ENCODE data around the gene ADGRG7. TPM values are rescaled to one million over a fixed set of nuclear protein-coding genes. Genes with fewer than 3 reads are reported as not detected.

ADGRG7 gene
- total and polyA plus RNA-seq, 2 experiments from 2014 or later, result 43.2 to 49.4 TPM

DNA sequence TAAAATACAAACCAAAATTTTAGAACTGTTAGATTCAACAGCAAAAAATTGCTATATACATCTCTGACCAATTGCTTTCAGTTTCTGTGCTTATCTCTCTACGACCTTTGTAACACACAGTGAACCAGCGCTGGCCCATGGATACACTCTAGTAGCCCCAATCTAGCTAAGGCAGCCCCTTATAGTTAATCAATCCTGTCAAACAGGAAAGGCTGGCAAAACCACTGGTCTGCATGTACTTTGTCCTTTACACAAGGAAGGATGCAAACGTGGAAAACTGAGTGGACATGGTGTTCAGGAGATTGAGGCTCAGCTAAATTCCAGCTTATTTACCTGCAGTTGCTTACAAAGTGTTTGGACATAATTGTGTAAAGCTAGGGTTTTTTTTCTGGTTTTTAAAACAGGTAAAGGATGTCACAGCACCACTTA lies 25.9 kb downstream of the ADGRG7 start:
- Histone ChIP-seq H3K27ac (peak overlapping the region; percentile 78), H3K4me1 (ENCODE audit: low read depth) (peaks cover 19% of the 10 kb centered on the region), H3K36me3 (peaks cover 56% of the 10 kb centered on the region), H3K4me3 (no peak overlapping the region), H3K9me3 (ENCODE audit: low read depth) (no peaks in the 10 kb centered on the region), H3K27me3 (no peaks in the 10 kb centered on the region)
- TF ChIP-seq, protein P1, sequence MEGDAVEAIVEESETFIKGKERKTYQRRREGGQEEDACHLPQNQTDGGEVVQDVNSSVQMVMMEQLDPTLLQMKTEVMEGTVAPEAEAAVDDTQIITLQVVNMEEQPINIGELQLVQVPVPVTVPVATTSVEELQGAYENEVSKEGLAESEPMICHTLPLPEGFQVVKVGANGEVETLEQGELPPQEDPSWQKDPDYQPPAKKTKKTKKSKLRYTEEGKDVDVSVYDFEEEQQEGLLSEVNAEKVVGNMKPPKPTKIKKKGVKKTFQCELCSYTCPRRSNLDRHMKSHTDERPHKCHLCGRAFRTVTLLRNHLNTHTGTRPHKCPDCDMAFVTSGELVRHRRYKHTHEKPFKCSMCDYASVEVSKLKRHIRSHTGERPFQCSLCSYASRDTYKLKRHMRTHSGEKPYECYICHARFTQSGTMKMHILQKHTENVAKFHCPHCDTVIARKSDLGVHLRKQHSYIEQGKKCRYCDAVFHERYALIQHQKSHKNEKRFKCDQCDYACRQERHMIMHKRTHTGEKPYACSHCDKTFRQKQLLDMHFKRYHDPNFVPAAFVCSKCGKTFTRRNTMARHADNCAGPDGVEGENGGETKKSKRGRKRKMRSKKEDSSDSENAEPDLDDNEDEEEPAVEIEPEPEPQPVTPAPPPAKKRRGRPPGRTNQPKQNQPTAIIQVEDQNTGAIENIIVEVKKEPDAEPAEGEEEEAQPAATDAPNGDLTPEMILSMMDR (IDR thresholded peaks at IDR 0.05; ENCODE audit: low read depth, low read length), result no peak
- DNase-seq (ENCODE audit: low read depth in 1 of 2, low spot score in 1 of 2), result peak in 1 of 2 donors; percentile 18

DNA sequence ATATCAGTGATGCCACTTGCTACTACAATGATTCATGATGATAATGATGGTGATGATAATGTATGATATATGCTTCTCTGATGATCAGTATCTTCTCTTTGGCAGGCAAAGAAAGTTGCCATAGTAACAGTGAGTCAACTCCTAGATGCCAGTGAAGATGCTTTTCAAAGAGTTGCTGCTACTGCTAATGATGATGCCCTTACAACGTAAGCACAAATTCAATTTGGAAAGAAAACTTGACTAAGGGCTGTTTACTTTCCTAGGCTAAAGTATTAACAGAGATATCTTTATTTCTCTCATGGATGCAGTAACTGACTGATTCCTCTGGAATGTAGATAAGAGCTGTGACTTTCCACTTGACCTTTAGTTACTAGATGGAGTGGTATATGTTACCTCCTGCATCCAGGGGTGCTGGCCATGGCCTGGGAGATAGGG lies 27.8 kb downstream of the ADGRG7 start:
- DNase-seq (ENCODE audit: low read depth in 1 of 2, low spot score in 1 of 2), result peak; percentile 6 to 56
- TF ChIP-seq, protein P1 (IDR thresholded peaks at IDR 0.05; ENCODE audit: low read depth, low read length), result no peak
- H3K27me3 ChIP-seq, result no peaks in the 10 kb centered on the region
- H3K4me1 ChIP-seq (ENCODE audit: low read depth), result peaks cover 28% of the 10 kb centered on the region
- H3K4me3 ChIP-seq, result no peak overlapping the region
- peak overlapping the region; percentile 78 for H3K27ac ChIP-seq
- H3K36me3 ChIP-seq, result peaks cover 38% of the 10 kb centered on the region
- no peaks in the 10 kb centered on the region for H3K9me3 ChIP-seq (ENCODE audit: low read depth)

GRCh38 chr3:100640633-100641032 lies 31.2 kb downstream of the ADGRG7 start:
- no peak for DNase-seq (ENCODE audit: low read depth in 1 of 2, low spot score in 1 of 2)
- H3K9me3 ChIP-seq (ENCODE audit: low read depth), result no peaks in the 10 kb centered on the region

GRCh38 chr3:100641471-100642032 lies 32.2 kb downstream of the ADGRG7 start:
- Histone ChIP-seq H3K27ac (peak overlapping the region; percentile 59), H3K4me3 (no peak overlapping the region), H3K27me3 (no peaks in the 10 kb centered on the region), H3K36me3 (peaks cover 60% of the 10 kb centered on the region), H3K4me1 (ENCODE audit: low read depth) (peaks cover 31% of the 10 kb centered on the region), H3K9me3 (ENCODE audit: low read depth) (no peaks in the 10 kb centered on the region)
- TF ChIP-seq, protein P1 (IDR thresholded peaks at IDR 0.05; ENCODE audit: low read depth, low read length), result no peak
- DNase-seq (ENCODE audit: low read depth in 1 of 2, low spot score in 1 of 2), result no peak

More at GRCh38 chr3:100640633-100641032, 31.2 kb downstream of the ADGRG7 start:
- H3K4me1 ChIP-seq (ENCODE audit: low read depth), result peaks cover 31% of the 10 kb centered on the region
- peaks cover 51% of the 10 kb centered on the region for H3K36me3 ChIP-seq
- no peaks in the 10 kb centered on the region for H3K27me3 ChIP-seq
- H3K4me3 ChIP-seq, result no peak overlapping the region
- no peak overlapping the region for H3K27ac ChIP-seq
- TF ChIP-seq, protein P1 (IDR thresholded peaks at IDR 0.05; ENCODE audit: low read depth, low read length), result no peak

DNA sequence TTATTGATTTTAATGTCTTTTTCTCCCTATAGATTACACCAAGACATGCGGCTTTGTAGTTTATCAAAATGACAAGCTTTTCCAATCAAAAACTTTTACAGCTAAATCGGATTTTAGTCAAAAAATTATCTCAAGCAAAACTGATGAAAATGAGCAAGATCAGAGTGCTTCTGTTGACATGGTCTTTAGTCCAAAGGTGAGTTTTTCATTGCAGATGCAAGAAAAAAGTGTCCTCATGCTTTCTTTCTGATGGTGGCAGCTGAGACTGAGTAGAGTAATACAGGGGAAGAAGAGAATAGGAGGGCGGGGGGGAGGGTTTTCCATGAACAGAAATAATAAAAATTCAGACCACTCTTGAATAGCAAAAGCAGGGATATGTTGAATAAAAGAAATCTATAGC lies 36.5 kb downstream of the ADGRG7 start:
- Histone ChIP-seq H3K36me3 (peaks cover 74% of the 10 kb centered on the region), H3K27ac (no peak overlapping the region), H3K27me3 (no peaks in the 10 kb centered on the region), H3K4me1 (ENCODE audit: low read depth) (peaks cover 14% of the 10 kb centered on the region), H3K4me3 (no peak overlapping the region), H3K9me3 (ENCODE audit: low read depth) (no peaks in the 10 kb centered on the region)
- TF ChIP-seq, protein P1 (IDR thresholded peaks at IDR 0.05; ENCODE audit: low read depth, low read length), result no peak
- no peak for DNase-seq (ENCODE audit: low read depth in 1 of 2, low spot score in 1 of 2)
